Activated CD4-positive, CD25-positive, alpha-beta regulatory T cell (primary cell): ENCODE measurements around the gene SRCAP.

ENCODE experiments used
- DNase-seq, 4 experiments: peaks; one replicate each; lab custom pipeline; 2025; lab: John Stamatoyannopoulos, UW

SRCAP gene

DNA sequence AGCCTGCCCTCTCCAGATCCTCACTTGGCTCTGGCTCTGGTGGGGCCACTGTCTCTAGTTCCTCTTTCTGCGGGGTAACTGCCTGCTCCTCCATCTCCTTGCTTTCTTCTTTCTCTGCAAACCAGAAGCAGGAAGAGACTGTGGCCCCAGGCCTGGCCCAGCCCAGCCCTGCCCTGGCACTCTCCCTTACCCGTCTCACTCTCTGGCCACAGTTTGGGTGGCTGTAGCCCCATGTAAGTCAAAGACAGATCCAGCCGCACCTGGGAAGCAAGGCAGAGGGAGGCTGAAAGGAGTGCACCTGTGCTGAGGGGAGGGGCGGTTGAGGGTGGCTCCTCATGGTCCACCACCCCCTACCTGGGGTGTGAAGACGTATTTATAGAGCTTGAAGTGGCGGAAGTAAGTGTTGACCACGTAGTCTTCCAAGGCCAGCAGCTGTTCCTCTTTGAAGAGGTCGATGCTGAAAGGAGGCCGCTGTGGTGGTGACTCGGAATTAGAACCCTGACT, 60.1 kb downstream of the SRCAP start:
- DNase-seq, result no peak

GRCh38 chr16:30760001-30760559, 61.1 kb downstream of the SRCAP start:
- DNase-seq, result no peak

- DNase-seq, result no peak
Observed at GRCh38 chr16:30760577-30761426, 61.8 kb downstream of the SRCAP start.

DNA sequence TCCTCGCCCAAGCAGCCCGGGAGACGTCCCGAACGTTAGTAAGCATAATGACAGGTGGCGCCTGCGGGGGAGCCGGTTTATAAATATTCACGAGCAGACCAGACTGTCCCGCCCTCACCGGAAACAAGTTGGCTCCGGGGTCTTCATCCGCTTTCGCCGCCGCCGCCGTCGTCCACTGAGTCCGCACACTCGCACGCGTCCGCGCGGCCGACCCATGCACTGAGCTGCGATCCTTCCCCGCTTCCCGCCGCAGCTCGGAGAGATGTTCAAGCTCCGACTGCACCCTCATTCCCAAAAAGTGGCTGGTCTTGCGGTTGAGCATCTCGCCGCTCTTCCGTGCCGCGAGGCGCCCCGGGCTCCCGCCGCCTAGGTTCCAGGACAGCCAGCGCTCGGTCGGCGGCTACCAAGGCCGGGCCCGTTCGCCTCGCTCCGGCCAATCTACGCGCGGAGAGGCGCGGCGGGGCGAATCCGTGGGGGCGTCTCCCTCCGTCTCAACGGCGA, 62.5 kb downstream of the SRCAP start:
- peak in 1 of 4 experiments; percentile 22 for DNase-seq

- peak; percentile 74 to 77 (median 75) for DNase-seq
Observed at GRCh38 chr16:30761928-30762902, 63.2 kb downstream of the SRCAP start, which contains the start of the genes CFAP119 and RNF40. CFAP119 (minus strand) TSS chr16:30762062; CDS start chr16:30761748, 314 bp downstream. RNF40 (plus strand) TSS chr16:30762322; CDS start chr16:30762546, 224 bp downstream.

DNA sequence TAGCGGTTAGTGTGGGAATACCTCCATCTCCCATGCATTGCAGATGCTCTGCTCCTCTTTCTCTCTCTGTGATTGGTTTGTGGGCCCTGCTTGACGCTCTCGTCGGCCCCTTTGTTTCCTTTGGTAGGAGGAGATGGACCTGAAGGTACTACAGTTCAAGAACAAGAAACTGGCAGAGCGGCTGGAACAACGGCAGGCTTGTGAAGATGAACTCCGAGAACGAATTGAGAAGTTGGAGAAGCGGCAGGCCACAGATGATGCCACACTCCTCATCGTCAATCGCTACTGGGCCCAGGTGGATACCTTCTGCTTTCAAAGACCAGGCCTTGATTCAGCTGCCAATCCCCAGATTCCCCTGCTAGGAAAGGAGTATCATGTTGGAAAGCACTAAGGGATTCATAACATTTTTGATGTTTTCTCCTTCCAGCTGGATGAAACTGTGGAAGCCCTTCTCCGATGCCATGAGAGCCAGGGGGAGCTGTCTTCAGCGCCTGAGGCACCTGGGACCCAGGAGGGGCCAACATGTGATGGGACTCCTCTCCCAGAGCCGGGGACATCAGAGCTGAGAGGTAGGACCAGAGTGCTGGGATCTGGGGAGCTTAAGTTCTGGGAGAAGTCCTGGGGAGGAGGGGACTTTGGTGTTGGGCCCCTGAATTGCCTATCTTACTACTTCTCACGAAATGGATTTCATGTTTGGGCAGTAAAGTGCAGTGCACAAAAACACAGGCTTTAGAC, 64.2 kb downstream of the SRCAP start:
- no peak for DNase-seq

DNA sequence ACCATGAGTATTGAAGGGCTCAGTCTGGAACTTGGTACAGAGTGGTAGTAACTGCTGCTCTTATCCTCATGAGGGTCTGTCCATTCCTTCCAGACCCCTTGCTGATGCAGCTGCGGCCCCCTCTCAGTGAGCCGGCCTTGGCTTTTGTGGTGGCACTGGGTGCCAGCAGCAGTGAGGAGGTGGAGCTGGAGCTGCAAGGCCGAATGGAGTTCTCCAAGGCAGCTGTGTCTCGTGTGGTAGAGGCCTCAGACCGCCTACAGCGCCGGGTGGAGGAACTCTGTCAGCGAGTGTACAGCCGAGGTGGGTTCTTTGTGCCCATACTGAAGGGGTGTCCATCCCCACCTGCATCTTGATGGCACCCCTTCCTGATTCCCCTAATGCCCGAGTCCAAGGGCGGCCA, 65.1 kb downstream of the SRCAP start:
- no peak for DNase-seq

DNA sequence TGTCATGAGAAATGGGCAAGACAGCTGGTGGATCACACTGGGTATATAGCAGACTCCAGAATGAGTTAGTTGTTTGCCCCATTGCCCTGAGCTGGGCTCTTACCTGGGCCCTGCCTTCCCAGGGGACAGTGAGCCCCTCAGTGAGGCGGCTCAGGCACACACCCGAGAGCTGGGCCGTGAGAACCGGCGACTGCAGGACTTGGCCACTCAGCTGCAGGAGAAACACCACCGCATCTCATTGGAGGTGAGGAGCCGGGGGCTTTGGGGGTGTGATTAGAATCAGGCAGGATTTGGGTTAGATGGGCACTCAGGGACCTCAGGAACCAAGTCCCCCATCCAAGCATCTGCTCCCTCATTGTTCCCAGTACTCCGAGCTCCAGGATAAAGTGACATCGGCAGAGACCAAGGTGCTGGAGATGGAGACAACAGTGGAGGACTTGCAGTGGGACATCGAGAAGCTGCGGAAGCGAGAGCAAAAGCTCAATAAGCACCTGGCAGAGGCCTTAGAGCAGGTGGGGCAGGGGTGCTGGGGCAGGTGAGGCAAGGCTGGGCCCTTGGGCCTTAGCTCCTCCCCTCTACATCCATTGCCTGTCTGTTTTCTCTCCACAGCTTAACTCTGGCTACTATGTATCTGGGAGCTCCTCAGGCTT, 66.0 kb downstream of the SRCAP start:
- no peak for DNase-seq

- DNase-seq, result no peak
Observed at GRCh38 chr16:30766206-30766932, 67.4 kb downstream of the SRCAP start.

DNA sequence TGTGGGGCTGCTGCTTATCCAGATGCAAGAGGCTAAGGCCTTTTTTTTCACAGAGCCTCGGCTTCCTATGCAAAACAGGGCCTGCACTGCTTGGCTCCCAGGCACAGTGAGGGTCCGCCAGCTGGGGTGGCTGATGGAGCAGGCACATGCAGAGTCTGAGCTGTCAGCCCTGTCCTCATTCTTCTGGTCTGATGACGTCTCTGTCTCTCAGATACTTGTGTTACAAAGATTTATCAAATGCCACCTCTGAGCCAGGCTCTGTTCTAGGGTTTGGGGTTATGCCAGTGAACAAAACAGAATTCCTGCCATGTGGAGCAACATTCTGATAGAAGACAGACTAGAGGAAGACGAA, 67.9 kb downstream of the SRCAP start:
- DNase-seq, result no peak

DNA sequence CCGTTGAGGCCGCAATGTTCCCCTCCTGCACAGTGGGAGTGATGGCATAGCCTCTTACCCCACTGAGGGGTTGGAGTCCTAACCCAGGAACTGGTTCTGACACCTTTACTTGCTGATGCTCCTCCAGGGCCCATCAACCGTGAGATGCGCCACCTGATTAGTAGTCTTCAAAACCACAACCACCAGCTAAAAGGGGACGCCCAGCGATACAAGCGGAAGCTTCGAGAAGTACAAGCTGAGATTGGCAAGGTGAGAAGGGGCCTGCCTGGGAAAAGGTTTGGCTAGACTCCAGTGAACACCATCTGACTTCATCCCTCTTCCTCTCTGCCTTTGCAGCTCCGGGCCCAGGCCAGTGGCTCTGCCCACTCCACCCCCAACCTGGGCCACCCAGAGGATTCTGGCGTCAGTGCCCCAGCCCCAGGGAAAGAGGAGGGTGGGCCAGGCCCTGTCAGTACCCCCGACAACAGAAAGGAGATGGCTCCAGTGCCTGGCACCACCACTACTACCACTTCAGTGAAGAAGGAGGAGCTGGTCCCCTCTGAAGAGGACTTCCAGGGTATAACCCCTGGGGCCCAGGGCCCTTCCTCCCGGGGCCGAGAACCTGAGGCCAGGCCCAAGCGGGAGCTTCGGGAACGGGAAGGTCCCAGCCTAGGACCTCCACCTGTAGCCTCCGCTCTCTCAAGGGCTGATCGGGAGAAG, 68.9 kb downstream of the SRCAP start:
- no peak for DNase-seq

GRCh38 chr16:30768583-30769181, 69.7 kb downstream of the SRCAP start:
- DNase-seq, result no peak

DNA sequence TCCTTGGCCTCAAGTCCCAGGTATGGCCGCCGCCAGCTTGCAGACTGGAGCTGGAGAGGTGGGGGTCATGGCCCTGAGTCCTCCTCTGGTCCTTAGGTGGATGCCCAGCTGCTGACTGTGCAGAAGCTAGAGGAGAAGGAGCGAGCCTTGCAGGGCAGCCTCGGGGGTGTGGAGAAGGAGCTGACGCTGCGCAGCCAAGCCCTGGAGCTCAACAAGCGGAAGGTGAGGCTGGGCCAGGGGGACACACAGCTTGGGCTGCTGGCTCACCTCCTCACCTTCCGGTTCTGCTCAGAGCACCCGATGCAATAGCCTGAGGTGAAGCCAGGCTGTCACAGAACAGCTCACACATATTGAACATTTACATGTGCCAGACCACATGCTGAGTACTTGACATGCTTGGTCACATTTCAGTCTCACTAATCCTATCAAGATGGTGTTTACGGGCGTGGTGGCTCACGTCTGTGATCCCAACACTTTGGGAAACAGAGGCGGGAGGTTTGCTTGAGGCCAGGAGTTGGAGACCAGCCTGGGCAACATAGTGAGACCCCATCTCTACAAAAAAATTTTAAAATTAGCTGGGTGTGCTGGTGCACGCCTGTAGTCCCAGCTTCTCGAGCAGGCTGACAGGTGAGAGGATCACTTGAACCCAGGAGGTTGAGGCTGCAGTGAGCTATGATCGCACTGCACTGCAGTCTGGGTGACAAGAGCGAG, 70.6 kb downstream of the SRCAP start:
- no peak for DNase-seq

DNA sequence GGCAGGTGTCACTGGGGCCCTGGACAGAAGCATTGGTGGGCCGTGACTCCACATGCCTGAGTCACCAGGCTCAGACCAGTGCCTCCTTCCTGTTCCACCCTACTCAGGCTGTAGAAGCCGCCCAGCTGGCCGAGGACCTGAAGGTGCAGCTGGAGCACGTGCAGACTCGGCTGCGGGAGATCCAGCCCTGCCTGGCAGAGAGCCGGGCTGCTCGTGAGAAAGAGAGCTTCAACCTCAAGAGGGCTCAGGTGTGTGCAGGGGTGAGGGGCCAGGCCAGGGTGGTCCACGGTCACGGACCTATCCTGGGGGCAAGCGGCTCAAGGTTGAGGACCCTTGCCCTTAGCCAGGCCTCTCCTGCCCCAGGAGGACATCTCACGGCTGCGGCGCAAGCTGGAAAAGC, 72.8 kb downstream of the SRCAP start:
- no peak for DNase-seq

DNA sequence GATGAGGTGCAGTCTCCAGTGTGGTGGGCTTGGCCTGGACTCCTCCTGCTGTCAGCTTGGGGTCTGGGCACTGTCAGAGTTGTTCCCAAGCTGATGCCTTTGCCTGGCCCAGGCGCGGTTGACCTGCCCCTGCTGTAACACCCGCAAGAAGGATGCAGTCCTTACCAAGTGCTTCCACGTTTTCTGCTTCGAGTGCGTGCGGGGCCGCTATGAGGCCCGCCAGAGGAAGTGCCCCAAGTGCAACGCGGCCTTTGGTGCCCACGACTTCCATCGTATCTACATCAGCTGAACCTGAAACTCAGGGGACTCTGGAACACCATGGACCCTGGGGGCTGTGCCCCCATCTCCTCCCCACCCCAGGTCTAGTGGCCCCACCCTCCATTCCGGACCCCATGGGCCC, 74.9 kb downstream of the SRCAP start:
- DNase-seq, result no peak

GRCh38 chr16:30774367-30775130, 75.6 kb downstream of the SRCAP start:
- no peak for DNase-seq

GRCh38 chr16:30775131-30775391, 76.1 kb downstream of the SRCAP start:
- no peak for DNase-seq
